Measurements from ENCODE around the gene S100A1.

DNA sequence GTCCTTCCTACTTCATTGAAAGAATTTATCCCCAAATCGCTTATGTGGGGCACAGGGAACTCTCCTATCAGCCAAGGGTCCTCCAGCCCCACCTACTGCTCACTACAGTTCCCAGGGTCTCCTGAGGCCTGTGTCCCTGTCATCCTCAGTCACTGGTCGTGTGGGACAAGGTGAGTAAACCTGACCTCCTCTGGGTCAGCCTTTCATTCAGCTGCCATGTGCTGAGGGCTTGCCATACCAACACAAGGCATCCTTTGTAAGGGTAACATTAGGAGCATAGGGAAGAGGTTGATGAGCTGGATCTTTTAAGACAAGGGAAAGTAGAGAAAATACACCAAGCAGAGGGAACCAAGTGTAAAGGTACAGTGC is 19.1 kb downstream of the S100A1 start:
- TF ChIP-seq, protein P1, sequence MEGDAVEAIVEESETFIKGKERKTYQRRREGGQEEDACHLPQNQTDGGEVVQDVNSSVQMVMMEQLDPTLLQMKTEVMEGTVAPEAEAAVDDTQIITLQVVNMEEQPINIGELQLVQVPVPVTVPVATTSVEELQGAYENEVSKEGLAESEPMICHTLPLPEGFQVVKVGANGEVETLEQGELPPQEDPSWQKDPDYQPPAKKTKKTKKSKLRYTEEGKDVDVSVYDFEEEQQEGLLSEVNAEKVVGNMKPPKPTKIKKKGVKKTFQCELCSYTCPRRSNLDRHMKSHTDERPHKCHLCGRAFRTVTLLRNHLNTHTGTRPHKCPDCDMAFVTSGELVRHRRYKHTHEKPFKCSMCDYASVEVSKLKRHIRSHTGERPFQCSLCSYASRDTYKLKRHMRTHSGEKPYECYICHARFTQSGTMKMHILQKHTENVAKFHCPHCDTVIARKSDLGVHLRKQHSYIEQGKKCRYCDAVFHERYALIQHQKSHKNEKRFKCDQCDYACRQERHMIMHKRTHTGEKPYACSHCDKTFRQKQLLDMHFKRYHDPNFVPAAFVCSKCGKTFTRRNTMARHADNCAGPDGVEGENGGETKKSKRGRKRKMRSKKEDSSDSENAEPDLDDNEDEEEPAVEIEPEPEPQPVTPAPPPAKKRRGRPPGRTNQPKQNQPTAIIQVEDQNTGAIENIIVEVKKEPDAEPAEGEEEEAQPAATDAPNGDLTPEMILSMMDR (IDR thresholded peaks at IDR 0.05; ENCODE audit: poor library complexity) = no peak
- TF ChIP-seq EZH2phosphoT487 (IDR thresholded peaks at IDR 0.05; ENCODE audit: low read depth, severe bottlenecking, unreplicated experiment) (no peak), EZH2 (IDR thresholded peaks at IDR 0.05; ENCODE audit: borderline replicate concordance) (no peak)
